ENCODE measurements around the gene TPCN2.
"Not testable (repeated sequence)": the region's sequence is repeated elsewhere in the genome, so short reads cannot be mapped to it uniquely, and the experiment has no call there.

Gene TPCN2

DNA sequence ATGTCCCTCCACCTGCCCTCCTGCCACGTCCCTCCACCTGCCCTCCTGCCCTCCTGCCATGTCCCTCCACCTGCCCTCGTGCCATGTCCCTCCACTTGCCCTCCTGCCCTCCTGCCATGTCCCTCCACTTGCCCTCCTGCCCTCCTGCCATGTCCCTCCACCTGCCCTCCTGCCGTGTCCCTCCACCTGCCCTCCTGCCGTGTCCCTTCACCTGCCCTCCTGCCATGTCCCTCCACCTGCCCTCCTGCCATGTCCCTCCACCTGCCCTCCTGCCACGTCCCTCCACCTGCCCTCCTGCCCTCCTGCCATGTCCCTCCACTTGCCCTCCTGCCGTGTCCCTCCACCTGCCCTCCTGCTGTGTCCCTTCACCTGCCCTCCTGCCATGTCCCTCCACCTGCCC lies 28.2 kb downstream of the TPCN2 start:
- DNase-seq = not testable (repeated sequence)

GRCh38 chr11:69078508-69078907 lies 29.8 kb downstream of the TPCN2 start:
- no peak for DNase-seq

DNA sequence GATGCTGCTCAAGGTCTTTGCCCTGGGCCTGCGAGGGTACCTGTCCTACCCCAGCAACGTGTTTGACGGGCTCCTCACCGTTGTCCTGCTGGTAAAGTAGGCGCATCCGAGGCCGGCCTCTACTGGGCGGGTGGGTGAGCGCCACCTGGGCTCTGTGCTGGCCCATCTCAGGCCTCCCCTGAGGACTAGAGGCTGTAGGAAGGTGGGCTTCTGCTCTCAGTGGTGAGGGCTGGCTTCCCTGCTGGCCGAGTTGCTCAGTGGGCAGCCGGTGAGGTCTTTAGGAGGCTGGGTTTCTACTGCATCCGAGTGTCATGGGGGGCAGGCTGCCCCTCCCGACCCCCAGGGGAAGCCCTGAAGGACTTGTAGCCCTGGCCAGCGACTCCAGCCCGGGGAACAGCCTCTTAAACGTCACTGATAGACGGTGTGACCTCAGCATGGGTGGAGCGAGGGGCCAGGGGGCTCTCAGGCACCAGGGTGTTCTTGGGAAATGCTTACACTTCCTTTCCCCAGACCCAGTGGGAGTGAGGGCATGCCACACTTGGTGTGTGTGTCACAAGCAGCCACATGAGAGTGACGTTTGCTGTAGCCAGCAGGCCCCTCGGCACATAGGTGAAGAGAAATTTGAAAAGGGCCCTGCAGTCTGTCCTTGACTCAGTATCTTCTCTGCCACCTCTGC lies 30.3 kb downstream of the TPCN2 start:
- no peak for DNase-seq

- no peak for DNase-seq
These were observed 31.0 kb downstream of the TPCN2 start for GRCh38 chr11:69079661-69080256.

DNA sequence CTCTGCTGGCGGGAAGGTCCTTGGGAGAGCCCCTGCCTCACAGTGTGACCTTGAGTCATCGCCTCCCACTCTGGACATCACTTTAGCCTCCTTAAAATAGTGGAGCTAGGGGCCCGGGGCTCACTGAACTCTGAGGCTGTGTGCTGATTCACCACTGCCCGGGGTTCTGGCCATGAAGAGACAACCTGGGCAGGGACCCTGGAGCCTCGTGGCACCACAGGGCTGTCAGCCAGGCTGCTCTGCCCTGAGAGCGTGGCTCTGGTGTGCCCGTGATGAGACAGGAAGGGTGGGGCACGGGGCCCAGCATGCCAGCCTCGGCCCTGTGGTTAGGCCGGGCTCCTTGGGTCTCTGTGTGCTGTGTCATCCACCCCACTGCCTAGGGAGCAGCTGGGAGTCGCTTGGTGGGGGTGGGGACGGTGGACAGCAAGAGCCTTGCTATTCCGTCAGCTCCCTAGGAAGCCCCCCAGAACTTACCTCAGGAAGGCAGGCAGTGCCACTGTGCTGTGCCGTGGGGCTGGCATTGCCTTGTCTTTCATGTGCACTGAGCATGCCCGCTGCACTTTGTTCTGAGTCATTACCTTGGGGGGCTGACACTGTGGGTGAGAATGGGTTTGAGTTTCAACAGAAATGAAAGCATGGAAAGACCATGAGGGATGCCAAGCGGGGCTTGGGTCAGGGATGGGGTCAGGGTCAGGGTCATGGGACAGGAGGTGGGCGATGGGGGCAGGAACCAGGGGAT lies 31.7 kb downstream of the TPCN2 start:
- DNase-seq = no peak

- no peak for DNase-seq
These were observed 32.4 kb downstream of the TPCN2 start for GRCh38 chr11:69081180-69081579.

DNA sequence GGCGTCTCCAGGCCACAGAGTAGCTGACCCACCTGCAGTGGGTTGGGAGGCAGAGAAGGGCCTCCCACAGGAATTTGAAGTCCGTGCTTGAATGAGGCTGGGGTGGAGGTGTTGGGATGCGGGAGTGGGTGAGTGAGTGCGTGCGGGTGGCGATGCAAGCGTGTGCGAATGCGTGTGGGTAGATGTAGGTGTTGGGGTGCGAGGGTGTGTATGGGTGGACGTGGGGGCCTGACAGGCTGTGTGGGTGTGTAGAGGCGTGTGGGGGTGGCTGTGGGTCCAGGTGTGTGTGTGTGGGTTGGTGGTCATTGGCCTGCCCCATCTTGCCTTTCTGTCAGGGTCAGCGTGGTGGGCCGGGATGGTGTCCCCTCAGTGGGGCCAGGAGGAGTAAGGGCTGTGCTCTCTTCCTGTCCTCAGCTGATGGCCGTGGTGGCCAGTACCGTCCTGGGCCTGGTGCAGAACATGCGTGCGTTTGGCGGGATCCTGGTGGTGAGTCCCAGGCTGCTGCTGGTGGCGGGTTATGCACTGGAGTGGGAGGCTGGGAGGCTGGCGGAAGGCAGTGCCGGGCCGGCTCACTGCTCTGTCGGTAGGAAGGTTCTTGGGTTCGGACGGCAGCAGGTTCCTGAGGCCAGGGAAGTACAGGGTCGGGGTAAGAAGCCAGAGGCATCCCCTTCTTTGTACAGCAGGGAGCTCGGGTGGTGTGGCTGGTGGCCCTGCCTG lies 35.0 kb downstream of the TPCN2 start:
- no peak for DNase-seq

DNA sequence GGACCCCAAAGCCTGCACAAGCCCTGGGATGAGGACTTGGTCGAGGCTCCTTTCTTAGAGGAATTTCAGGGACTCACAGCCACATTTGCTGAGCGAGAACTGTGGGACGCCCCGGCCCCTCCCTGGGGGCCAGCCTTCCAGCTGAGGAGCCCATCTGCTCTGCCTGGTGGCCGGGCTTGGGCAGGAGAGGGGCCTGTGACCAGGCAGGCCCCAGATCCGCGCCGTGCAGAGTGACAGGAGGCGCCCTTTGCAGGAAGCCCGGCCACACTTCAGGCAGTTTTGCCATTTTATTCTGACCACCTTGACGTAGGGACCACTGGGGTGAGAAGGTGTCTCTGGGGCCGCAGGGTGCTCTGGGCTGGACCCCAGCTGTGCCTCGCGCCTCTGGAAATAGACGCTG lies 35.6 kb downstream of the TPCN2 start:
- DNase-seq = no peak

GRCh38 chr11:69085490-69086095 lies 36.9 kb downstream of the TPCN2 start:
- DNase-seq = no peak

- DNase-seq = no peak
These were observed 37.7 kb downstream of the TPCN2 start for GRCh38 chr11:69086152-69087132.

DNA sequence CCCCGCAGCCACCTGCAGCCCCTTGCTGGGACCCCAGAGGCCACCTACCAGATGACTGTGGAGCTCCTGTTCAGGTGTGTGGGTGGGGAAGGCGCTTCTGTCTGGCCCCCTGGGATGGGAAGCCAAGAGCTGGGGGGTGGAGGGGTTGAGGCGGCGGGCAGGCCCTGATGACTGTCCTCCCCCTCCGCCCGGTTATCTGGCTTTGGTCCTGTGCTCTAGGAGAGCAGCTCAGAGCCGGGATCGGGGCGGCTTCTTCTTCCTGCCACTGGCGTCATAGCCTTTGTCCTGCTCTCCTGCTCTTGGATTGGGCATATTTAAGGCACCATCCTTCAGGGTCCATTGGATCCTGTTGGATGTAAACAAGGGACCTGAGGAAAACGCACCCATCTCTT lies 38.4 kb downstream of the TPCN2 start:
- no peak for DNase-seq

GRCh38 chr11:69087811-69088210 lies 39.1 kb downstream of the TPCN2 start:
- DNase-seq = no peak

DNA sequence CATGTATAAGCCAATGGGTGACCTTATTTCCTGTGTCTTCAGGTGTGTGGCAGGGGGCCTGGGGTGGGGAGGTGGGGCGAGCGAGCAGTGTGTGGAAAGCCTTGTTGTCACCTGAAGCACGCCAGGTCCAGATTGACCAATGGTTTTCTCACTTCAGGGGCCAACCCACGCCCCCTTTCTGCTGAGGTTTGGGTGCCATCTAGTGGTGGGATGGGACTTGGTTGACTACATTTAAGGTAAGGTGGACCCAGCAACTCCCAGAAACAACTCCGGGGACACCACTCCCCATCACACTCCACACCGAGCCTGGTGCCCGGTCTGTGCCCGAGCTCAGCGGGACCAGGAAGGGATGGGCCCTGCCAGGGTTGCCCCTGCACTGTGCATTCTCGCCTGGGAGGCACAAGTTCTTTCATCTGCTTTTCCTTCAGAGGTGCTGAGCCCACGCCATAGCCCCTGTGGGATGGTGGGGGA lies 40.0 kb downstream of the TPCN2 start:
- peak; percentile 37 for DNase-seq

GRCh38 chr11:69089258-69089657 lies 40.5 kb downstream of the TPCN2 start:
- no peak for DNase-seq

DNA sequence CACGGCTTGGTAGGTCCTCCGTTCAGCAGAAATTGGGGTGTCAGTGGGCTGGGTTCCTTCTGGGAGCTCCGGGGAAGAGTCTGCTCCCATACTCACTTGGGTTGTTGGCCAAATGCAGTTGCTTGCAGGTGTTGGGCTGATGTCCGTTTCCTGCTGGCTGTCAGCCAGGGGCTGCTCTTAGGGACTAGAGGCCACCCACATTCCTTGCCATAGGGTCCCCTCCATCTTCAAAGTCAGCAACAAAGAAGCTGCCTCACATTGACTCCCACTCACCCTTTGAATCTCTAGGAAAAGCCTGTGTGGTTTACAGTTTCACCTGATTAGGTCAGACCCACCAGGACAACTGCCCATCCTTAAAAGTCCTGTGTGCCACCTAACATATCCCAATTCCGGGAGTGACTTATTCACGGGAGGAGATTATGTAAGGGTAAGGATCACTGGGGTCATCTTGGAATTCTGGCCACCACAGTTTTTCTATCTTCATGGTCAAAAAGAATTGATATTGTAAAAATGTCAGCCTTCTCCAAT lies 43.0 kb downstream of the TPCN2 start:
- no peak for DNase-seq

GRCh38 chr11:69092263-69092662 lies 43.5 kb downstream of the TPCN2 start:
- no peak for DNase-seq

DNA sequence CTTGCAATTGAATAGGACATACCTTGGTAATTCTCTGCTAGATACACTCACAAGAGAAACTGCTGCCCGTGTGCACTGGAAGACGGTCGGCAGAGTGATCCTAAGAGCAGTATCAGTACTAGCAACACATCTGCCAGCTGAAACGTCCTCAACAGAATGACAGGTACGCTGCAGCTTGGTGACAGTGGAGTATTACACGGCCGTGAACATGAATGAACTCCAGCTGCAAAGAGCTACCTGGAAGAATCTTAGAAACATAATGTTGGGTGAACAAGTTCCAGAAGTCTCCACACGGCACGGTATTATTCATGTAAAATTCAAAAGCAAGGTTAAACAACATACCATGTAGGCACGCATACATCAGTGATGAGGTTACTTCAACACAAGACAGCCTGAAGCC lies 44.4 kb downstream of the TPCN2 start:
- no peak for DNase-seq

GRCh38 chr11:69094111-69094914 lies 45.6 kb downstream of the TPCN2 start:
- DNase-seq = no peak

GRCh38 chr11:69094915-69095290 lies 46.2 kb downstream of the TPCN2 start:
- DNase-seq = no peak

DNA sequence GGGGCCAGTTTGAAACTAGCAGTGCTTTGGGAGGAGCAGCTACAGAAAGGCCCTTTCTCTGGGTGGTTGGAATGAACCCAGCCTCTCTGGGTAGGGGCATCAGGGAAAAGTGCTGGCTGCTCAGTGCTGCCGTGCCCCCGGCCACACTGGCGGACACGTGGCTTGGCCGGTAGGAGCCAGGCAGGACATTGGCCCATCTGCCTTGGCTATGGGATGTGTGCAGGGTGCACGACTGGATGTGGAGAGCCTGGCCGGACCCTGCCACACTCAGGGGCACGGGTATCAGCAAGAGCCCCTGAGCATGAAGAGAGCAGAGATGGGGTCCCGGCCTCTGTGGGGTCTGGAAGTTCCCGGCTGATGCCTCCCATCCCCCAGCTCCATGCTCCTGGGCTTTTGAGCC lies 46.6 kb downstream of the TPCN2 start:
- DNase-seq = no peak

DNA sequence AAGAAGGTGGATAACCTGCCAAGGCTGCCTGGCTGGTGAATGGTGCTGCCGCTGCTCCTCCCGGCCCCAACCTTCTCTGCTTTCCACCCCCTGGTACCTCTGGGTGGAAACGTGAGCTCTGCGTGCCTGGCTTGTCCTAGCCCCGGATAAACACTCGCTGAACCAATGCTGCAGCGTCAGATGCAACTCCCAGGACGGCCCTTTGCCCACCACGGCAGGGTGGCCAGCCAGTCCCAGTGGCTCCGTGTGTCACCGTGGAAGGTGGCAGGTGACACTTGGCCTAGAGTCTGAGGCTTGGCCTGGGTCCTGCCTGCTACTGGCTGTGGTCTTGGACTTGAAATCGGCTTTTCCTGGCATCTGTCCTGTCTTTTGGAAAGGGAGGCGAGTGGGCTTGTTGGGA lies 47.7 kb downstream of the TPCN2 start:
- DNase-seq = no peak

All from T-helper 9 cell (primary cell).